ENCODE data around the gene GRIK2.

DNA sequence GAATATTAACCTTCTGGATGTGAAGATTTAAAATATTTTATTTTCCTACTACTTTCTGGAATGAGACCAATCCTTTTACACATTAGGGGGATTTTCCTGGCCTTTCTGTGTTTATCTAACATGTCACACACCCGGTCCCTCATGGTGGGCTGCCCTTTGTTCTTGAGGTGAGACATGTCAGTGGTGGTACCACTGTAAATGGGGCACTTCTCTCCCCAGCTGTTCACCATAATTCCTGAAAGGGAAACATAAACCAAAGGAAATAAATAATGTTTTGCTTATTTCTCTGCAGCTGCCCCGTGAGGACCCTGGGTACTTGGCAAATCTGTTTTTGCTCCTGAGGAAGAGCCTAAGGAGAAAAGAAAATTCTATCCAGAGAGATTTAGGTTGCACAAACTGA is 41.1 kb downstream of the GRIK2 start:
- TF ChIP-seq, protein P1, sequence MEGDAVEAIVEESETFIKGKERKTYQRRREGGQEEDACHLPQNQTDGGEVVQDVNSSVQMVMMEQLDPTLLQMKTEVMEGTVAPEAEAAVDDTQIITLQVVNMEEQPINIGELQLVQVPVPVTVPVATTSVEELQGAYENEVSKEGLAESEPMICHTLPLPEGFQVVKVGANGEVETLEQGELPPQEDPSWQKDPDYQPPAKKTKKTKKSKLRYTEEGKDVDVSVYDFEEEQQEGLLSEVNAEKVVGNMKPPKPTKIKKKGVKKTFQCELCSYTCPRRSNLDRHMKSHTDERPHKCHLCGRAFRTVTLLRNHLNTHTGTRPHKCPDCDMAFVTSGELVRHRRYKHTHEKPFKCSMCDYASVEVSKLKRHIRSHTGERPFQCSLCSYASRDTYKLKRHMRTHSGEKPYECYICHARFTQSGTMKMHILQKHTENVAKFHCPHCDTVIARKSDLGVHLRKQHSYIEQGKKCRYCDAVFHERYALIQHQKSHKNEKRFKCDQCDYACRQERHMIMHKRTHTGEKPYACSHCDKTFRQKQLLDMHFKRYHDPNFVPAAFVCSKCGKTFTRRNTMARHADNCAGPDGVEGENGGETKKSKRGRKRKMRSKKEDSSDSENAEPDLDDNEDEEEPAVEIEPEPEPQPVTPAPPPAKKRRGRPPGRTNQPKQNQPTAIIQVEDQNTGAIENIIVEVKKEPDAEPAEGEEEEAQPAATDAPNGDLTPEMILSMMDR (IDR thresholded peaks at IDR 0.05) = no peak
- TF ChIP-seq ZFX (IDR thresholded peaks at IDR 0.05; ENCODE audit: borderline replicate concordance) = no peak
